ENCODE measurements around the gene PITPNM1. TPM values are rescaled to one million over a fixed set of nuclear protein-coding genes. Genes with fewer than 3 reads are reported as not detected.

The PITPNM1 gene
- total RNA-seq, 1 experiment from 2014 or later = 79.8 TPM

GRCh38 chr11:67451658-67451976 lies 53.5 kb downstream of the PITPNM1 start:
- no peak overlapping the region for H2AFZ ChIP-seq (ENCODE audit: low read length)
- TF ChIP-seq EZH2 (IDR thresholded peaks at IDR 0.05; ENCODE audit: low read length, unreplicated experiment) = no peak
- no peak for TF ChIP-seq EZH2phosphoT487 (IDR thresholded peaks at IDR 0.05; ENCODE audit: borderline replicate concordance, low read length)
- TF ChIP-seq, protein P1, sequence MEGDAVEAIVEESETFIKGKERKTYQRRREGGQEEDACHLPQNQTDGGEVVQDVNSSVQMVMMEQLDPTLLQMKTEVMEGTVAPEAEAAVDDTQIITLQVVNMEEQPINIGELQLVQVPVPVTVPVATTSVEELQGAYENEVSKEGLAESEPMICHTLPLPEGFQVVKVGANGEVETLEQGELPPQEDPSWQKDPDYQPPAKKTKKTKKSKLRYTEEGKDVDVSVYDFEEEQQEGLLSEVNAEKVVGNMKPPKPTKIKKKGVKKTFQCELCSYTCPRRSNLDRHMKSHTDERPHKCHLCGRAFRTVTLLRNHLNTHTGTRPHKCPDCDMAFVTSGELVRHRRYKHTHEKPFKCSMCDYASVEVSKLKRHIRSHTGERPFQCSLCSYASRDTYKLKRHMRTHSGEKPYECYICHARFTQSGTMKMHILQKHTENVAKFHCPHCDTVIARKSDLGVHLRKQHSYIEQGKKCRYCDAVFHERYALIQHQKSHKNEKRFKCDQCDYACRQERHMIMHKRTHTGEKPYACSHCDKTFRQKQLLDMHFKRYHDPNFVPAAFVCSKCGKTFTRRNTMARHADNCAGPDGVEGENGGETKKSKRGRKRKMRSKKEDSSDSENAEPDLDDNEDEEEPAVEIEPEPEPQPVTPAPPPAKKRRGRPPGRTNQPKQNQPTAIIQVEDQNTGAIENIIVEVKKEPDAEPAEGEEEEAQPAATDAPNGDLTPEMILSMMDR (conservative IDR thresholded peaks at IDR 0.05; ENCODE audit: low read depth, low read length) = no peak
- H3K4me2 ChIP-seq (ENCODE audit: low read length) = no peak overlapping the region
- H3K9me3 ChIP-seq (ENCODE audit: low read length) = no peaks in the 10 kb centered on the region
- ChIA-PET CTCF (no interaction called here), POLR2A (ENCODE audit: unreplicated experiment) (no interaction called here)
- no peak for ATAC-seq
- intact Hi-C loops (cut with micrococcal nuclease) = no loop called here
- no peaks in the 10 kb centered on the region for H3K27me3 ChIP-seq (ENCODE audit: low read length)
- H3F3A ChIP-seq (ENCODE audit: low read length, unreplicated experiment) = no peaks in the 10 kb centered on the region
- H4K20me1 ChIP-seq (ENCODE audit: low read length) = no peaks in the 10 kb centered on the region
- no peaks in the 10 kb centered on the region for H3K36me3 ChIP-seq (ENCODE audit: low read depth, low read length)
- no peaks in the 10 kb centered on the region for H3K79me2 ChIP-seq (ENCODE audit: low read length)
- H3K4me1 ChIP-seq (ENCODE audit: insufficient read depth, low read length) = no peaks in the 10 kb centered on the region
- DNase-seq = no peak
- H3K27ac ChIP-seq (ENCODE audit: low read length) = no peak overlapping the region
- no TSS peak for BruUV-seq (replicated peaks)
- no peaks in the 10 kb centered on the region for H3K9me2 ChIP-seq (replicated peaks; ENCODE audit: low read length)
- H3K4me3 ChIP-seq (ENCODE audit: low read length) = no peak overlapping the region
- no peak overlapping the region for H3K9ac ChIP-seq (ENCODE audit: low read length)

- DNase-seq (no peak), ATAC-seq (no peak)
- Histone ChIP-seq H3K79me2 (ENCODE audit: low read length) (no peaks in the 10 kb centered on the region), H4K20me1 (ENCODE audit: low read length) (no peaks in the 10 kb centered on the region), H2AFZ (ENCODE audit: low read length) (no peak overlapping the region), H3K4me3 (ENCODE audit: low read length) (no peak overlapping the region), H3F3A (ENCODE audit: low read length, unreplicated experiment) (no peaks in the 10 kb centered on the region), H3K4me2 (ENCODE audit: low read length) (no peak overlapping the region), H3K36me3 (ENCODE audit: low read depth, low read length) (no peaks in the 10 kb centered on the region), H3K9me3 (ENCODE audit: low read length) (no peaks in the 10 kb centered on the region), H3K27ac (ENCODE audit: low read length) (no peak overlapping the region), H3K4me1 (ENCODE audit: insufficient read depth, low read length) (no peaks in the 10 kb centered on the region), H3K27me3 (ENCODE audit: low read length) (no peaks in the 10 kb centered on the region), H3K9ac (ENCODE audit: low read length) (no peak overlapping the region), H3K9me2 (replicated peaks; ENCODE audit: low read length) (no peaks in the 10 kb centered on the region)
- intact Hi-C loops (cut with micrococcal nuclease) = no loop called here
- ChIA-PET POLR2A (ENCODE audit: unreplicated experiment) (interaction anchor here (0.5 kb wide), 1 partner anchor 12 kb away, joined by 3 read pairs; no protein-coding TSS in a partner anchor), CTCF (no interaction called here)
- TF ChIP-seq, protein P1 (conservative IDR thresholded peaks at IDR 0.05; ENCODE audit: low read depth, low read length) = no peak
- no peak for TF ChIP-seq EZH2 (IDR thresholded peaks at IDR 0.05; ENCODE audit: low read length, unreplicated experiment)
- no peak for TF ChIP-seq EZH2phosphoT487 (IDR thresholded peaks at IDR 0.05; ENCODE audit: borderline replicate concordance, low read length)
- BruUV-seq (replicated peaks) = no TSS peak
These were observed 54.1 kb downstream of the PITPNM1 start for GRCh38 chr11:67450796-67451657.

- ATAC-seq (no peak), DNase-seq (no peak)
- Histone ChIP-seq H3K79me2 (ENCODE audit: low read length) (no peaks in the 10 kb centered on the region), H3K4me1 (ENCODE audit: insufficient read depth, low read length) (0 out of 2 replicates have a peak, but pooled peaks cover under 1% of the 10 kb centered on the region), H2AFZ (ENCODE audit: low read length) (no peak overlapping the region), H3K27me3 (ENCODE audit: low read length) (no peaks in the 10 kb centered on the region), H3K4me2 (ENCODE audit: low read length) (no peak overlapping the region), H3K9ac (ENCODE audit: low read length) (no peak overlapping the region), H3K9me2 (replicated peaks; ENCODE audit: low read length) (no peaks in the 10 kb centered on the region), H3K4me3 (ENCODE audit: low read length) (no peak overlapping the region), H3K27ac (ENCODE audit: low read length) (no peak overlapping the region), H3K9me3 (ENCODE audit: low read length) (no peaks in the 10 kb centered on the region), H3K36me3 (ENCODE audit: low read depth, low read length) (no peaks in the 10 kb centered on the region), H4K20me1 (ENCODE audit: low read length) (no peaks in the 10 kb centered on the region), H3F3A (ENCODE audit: low read length, unreplicated experiment) (no peaks in the 10 kb centered on the region)
- no peak for TF ChIP-seq EZH2phosphoT487 (IDR thresholded peaks at IDR 0.05; ENCODE audit: borderline replicate concordance, low read length)
- TF ChIP-seq, protein P1 (conservative IDR thresholded peaks at IDR 0.05; ENCODE audit: low read depth, low read length) = no peak
- no peak for TF ChIP-seq EZH2 (IDR thresholded peaks at IDR 0.05; ENCODE audit: low read length, unreplicated experiment)
- no TSS peak for BruUV-seq (replicated peaks)
- intact Hi-C loops (cut with micrococcal nuclease) = no loop called here
- POLR2A ChIA-PET (ENCODE audit: unreplicated experiment) = no interaction called here
- CTCF ChIA-PET = no interaction called here
These were observed 55.9 kb downstream of the PITPNM1 start for GRCh38 chr11:67449116-67449844.
